Prostate gland (tissue), 2 donors: ENCODE measurements around the gene ZNF219.

Experiments used
- CTCF ChIP-seq, 4 experiments: fragments of 200-600 bp in 2 of 4; fragments of 450-650 bp in 2 of 4; sonication (generic) in 2 of 4; IDR thresholded peaks; 1 replicate in 3 of 4; 2 replicates in 1 of 4; pipeline ENCODE4 v1.5.1; 2016 to 2019; ENCODE audit warnings: antibody characterized with exemption in 4 of 4, mild to moderate bottlenecking in 2 of 4, moderate library complexity in 2 of 4
- POLR2AphosphoS5 ChIP-seq: sonication (generic); formaldehyde crosslinking; IDR thresholded peaks from one replicate; pipeline ENCODE4 v1.6.1; 2017; ENCODE audit warnings: antibody characterized with exemption

GRCh38 chr14:21072781-21073339, 25.6 kb downstream of the ZNF219 start:
- TF ChIP-seq CTCF (IDR thresholded peaks at IDR 0.05) (no peak), POLR2AphosphoS5 (no peak)
